ENCODE data around the gene MCEMP1.

Gene MCEMP1

GRCh38 chr19:7676854-7677253 lies at the start of gene MCEMP1:
MCEMP1 (plus strand) TSS chr19:7677090; CDS start chr19:7677121, 31 bp downstream.
- no peak for DNase-seq (ENCODE audit: low spot score)

DNA sequence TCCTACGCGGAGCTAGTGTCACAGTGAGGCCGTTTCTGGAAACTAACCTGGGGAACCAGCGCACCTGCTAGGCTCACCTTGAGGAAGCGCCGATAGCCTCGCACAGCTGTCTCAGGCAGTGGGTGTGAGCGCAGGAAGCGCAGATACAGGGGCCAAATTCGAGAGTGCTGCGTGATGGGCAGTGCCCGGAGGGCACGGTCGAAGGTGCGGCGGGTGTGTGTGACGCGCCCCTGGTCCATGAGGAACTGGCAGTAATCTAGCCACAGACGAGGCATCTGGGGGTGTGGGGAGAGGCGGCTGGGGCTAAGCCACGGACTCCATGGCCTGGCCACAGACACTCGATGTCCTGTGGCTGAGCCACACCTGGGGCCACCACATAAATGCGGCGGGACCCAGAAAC lies 49.7 kb upstream of the MCEMP1 start:
- no peak for DNase-seq (ENCODE audit: low spot score)

GRCh38 chr19:7628589-7629311 lies 48.1 kb upstream of the MCEMP1 start:
- no peak for DNase-seq (ENCODE audit: low spot score)

GRCh38 chr19:7629347-7630054 lies 47.4 kb upstream of the MCEMP1 start, which contains the start of the genes PET100 and XAB2:
PET100 (plus strand) TSS chr19:7629793; CDS start chr19:7629834, 41 bp downstream.
XAB2 (minus strand) TSS chr19:7629545; CDS start chr19:7629527, 18 bp downstream.
- DNase-seq (ENCODE audit: low spot score), result peak; percentile 99

- no peak for DNase-seq (ENCODE audit: low spot score)
Measured at GRCh38 chr19:7631577-7631976, 45.3 kb upstream of the MCEMP1 start.

DNA sequence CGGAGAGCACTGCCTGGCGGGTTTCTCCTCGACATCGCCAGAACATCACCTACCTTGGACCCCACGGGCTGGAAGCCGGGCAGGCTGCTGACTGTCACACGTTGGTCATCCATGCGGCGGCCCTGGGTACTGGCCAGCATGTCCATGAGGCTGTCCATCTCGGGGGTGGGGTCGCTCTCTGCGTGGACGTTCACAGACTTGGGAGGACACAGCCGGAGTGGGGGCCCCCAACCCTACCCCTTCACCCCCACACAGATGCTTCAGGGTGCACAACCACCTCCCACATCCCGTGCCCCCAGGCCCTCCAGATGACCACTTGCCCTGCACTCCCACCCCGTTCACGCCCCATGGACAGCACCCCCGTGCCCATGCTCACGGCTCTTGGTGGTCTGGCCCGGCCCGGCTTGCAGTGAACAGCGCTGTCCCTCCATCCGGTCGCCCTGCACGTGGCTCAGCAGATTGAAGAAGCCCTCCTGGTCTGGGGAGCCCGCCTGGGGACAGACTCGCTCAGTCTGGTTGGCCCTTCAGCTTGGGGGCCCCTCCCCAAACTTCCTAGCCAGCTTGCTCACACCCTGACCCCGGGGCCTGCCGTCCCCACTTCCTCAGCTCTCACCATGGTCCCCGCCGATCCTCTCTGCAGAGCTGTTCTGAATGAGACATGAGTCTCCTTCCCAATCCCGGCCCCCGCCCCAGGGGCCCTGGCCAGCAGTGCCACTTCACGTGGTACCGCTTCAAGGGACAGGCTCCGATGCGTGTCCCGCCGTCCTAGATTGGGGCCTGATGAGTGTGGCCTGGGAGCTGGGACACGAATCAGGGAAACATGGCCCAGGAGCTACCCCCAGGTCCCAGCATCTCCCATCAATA lies 44.3 kb upstream of the MCEMP1 start:
- DNase-seq (ENCODE audit: low spot score), result no peak

DNA sequence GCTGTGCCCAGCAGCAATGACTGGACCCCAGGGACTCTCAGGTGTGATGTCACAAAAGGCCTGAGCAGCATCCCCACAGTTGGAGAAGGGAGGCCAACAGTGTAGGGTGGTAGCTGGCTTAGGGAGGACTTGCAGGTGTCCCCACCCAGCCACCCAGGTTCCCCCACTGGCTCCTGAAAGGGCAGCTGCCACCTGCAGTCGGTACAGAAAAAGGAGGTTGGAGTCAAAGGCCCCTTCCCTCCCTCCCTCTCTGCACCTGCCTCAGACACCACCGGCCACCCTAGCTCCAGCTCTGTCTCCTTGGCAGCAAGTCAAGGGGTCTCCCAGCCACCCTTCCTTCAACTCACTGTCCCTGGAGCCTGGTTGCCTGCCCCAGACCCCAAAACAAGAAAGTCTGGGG lies 43.2 kb upstream of the MCEMP1 start, which contains the start of gene PCP2:
PCP2 (minus strand) TSS at position 22 of the 400 bp plus-strand sequence. CDS start 262 bp downstream, outside the sequence.
- DNase-seq (ENCODE audit: low spot score), result no peak

GRCh38 chr19:7635670-7636069 lies 41.2 kb upstream of the MCEMP1 start:
- DNase-seq (ENCODE audit: low spot score), result no peak

GRCh38 chr19:7636317-7636690 lies 40.6 kb upstream of the MCEMP1 start:
- no peak for DNase-seq (ENCODE audit: low spot score)

DNA sequence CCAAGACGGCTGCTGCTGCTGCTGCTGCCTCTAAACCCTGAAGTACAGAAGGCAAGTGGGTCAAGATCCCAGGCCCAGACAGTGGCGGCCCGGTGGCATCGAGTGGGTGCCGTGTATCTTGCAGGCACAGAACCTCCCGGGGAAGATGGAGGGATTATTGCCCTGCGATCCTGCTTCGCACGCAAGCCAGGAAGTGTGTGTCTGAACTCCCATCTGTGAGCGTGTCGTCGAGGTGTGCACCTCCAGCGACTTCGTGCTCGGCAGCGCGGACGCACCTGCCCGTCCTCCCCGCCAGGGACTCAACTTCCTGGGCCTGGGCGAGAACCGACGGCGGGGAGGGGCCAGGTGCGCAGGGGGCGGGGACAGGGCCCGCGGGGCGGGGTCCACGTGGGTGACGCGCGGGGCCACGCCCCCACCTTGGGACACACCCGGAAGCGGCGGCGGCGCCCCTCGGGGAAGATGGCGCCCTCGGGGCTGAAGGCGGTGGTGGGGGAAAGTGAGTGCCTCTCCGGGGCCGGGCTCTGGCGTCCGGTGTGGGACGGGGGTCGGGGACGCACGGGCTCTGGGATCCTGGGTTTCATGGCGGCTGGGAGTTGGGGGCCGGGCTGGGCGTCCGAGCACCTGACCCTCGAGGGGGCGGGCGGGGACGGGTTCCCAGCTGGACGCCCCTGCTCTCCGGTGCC lies 40.1 kb upstream of the MCEMP1 start, which contains the start of gene STXBP2:
STXBP2 (plus strand) TSS at position 420 of the 683 bp plus-strand sequence; CDS start at position 460, 40 bp downstream.
- no peak for DNase-seq (ENCODE audit: low spot score)

DNA sequence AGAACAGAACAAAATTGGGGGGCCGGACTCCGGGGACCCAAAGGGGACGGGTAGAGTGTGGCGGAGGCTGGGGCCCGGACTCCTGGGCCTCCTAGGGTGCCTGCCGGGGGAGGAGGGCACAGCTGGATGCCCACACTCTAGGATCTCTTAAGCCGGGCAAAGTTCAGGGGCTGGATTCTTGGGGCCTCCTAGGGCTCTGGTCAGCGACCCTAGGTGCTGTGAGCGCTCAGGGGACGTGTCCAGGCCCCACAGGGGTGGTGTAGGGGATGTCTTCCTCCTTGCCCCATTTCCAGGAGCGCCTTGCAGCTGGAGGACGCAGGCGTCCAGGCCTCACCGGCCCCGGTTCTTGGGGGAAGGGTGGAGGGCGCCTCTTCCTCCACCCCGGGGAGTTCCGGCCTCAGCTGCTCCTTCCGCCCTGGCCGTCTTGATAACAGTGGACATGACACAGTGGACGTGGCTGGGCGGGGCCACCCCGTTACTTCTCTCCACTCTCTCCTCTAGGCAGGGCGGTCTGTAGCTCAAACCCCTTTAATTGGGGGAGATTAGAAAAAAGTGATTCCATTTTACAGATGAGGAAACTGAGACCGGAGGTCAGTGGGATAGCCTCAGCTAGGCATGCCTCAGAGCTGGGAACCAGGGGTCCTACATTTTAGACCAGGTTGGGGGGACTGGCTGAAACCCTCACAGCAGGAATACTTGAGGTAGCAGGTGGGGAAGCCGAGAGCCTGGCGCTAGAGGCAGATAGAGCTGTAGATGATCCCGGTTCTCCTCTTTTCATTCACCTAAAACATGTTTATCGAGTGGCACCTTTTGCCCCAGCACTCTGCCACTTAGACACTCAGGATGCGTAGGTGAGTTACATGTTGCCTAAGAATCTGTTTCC lies 39.3 kb upstream of the MCEMP1 start:
- DNase-seq (ENCODE audit: low spot score), result no peak

- no peak for DNase-seq (ENCODE audit: low spot score)
Measured at GRCh38 chr19:7638802-7639465, 38.0 kb upstream of the MCEMP1 start.

DNA sequence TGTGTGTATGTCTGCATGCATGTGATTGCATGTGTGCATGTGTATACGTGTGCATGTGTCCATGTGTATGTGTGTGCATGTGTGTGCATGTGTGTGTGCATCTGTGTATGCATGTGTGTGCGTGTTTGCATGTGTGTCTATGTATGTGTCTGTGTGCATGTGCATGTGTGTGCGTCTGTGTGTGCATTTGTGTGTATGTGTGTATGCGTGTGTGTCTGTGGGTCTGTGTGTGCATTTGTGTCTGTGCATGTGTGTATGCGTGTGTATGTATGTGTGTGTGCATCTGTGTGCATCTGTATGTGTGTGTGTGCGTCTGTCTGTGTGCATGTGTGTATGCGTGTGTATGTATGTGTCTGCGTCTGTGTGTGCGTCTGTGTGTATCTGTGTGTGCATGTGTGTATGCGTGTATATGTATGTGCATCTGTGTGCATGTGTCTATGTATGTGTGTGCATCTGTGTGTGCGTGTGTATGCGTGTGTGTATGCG lies 37.0 kb upstream of the MCEMP1 start:
- DNase-seq (ENCODE audit: low spot score), result no peak

- DNase-seq (ENCODE audit: low spot score), result no peak
Measured at GRCh38 chr19:7640803-7641202, 36.1 kb upstream of the MCEMP1 start.

DNA sequence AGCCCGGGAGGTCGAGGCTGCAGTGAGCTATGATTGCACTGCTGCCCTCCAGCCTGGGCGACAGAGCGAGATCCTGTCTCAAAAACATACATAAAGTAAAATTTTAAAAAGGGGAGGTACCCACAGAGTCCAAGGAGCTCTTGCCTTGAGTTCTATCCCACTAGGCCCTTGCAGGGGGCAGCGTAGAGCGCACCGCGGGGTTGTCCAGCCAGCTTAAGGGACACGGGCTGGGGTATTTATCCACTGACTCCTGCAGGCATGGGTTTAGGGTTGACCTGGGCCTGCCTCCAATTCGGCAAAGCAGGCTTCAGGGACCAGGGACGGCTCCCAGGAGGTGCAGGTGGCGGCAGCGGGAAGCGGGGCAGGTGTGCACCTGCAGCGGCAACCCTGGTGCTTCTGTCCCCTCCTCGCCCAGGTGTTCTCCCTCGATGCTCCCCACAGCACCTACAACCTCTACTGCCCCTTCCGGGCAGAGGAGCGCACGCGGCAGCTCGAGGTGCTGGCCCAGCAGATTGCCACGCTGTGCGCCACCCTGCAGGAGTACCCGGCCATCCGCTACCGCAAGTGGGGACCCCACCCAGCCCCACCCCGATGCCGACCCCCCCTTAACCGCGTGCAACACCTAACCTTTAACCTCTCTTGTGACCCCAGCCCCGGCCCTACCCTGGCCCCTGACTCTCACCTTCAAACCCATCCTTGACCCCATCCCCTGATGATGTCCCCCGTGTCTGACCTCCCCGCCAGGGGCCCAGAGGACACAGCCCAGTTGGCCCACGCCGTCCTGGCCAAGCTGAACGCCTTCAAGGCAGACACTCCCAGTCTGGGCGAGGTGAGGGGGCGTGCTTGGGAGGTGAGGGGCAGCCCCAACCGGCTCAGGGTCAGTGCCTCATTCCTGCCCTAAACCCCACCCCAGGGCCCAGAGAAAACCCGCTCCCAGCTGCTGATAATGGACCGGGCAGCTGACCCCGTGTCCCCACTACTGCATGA lies 35.3 kb upstream of the MCEMP1 start:
- DNase-seq (ENCODE audit: low spot score), result no peak

GRCh38 chr19:7642295-7643030 lies 34.4 kb upstream of the MCEMP1 start:
- DNase-seq (ENCODE audit: low spot score), result no peak

- no peak for DNase-seq (ENCODE audit: low spot score)
Measured at GRCh38 chr19:7643031-7643415, 33.9 kb upstream of the MCEMP1 start.

Data from globus pallidus (tissue), 1 donor.